ENCODE measurements around the gene USP31. TPM values are rescaled to one million over a fixed set of nuclear protein-coding genes. Genes with fewer than 3 reads are reported as not detected.
A peak's percentile ranks its signal among the peaks of the same experiment; 100 is the strongest.

USP31 gene
- total and polyA plus RNA-seq, 11 donors: 9.2 to 49.9 (median 23.8) TPM

- peaks cover 0 to 59% (median 22%) of the 10 kb centered on the region in 12 donors for H3K4me1 ChIP-seq
- H3K4me3 ChIP-seq: no peak overlapping the region
- no peak for ATAC-seq
- H3K27ac ChIP-seq: peak overlapping the region in 7 of 12 donors; percentile 5 to 80 (median 54)
- no peaks in the 10 kb centered on the region for H3K36me3 ChIP-seq
- DNase-seq: no peak
- intact Hi-C loops (cut with DNase I): loop anchor here in 1 of 10 donors (10.0 kb wide), 1 partner anchor 945 kb away; no protein-coding TSS in a partner anchor
- H3K9me3 ChIP-seq: peaks cover 0 to 39% (median 13%) of the 10 kb centered on the region in 12 donors
- 36 to 47% (median 40%) methylated on average over 2 of the region's 2 CpGs for WGBS, 4 donors
- TF ChIP-seq, protein P1, sequence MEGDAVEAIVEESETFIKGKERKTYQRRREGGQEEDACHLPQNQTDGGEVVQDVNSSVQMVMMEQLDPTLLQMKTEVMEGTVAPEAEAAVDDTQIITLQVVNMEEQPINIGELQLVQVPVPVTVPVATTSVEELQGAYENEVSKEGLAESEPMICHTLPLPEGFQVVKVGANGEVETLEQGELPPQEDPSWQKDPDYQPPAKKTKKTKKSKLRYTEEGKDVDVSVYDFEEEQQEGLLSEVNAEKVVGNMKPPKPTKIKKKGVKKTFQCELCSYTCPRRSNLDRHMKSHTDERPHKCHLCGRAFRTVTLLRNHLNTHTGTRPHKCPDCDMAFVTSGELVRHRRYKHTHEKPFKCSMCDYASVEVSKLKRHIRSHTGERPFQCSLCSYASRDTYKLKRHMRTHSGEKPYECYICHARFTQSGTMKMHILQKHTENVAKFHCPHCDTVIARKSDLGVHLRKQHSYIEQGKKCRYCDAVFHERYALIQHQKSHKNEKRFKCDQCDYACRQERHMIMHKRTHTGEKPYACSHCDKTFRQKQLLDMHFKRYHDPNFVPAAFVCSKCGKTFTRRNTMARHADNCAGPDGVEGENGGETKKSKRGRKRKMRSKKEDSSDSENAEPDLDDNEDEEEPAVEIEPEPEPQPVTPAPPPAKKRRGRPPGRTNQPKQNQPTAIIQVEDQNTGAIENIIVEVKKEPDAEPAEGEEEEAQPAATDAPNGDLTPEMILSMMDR (IDR thresholded peaks at IDR 0.05): no peak
- TF ChIP-seq POLR2A (IDR thresholded peaks at IDR 0.05): no peak
- H3K27me3 ChIP-seq: no peaks in the 10 kb centered on the region
Measured at GRCh38 chr16:23140107-23140506, 9.1 kb downstream of the USP31 start.

- Histone ChIP-seq H3K4me3 (no peak overlapping the region), H3K27ac (no peak overlapping the region), H3K36me3 (no peaks in the 10 kb centered on the region), H3K27me3 (no peaks in the 10 kb centered on the region), H3K9me3 (peaks cover 0 to 42% (median 13%) of the 10 kb centered on the region in 12 donors), H3K4me1 (peaks cover 0 to 55% (median 24%) of the 10 kb centered on the region in 12 donors)
- no peak for TF ChIP-seq POLR2A (IDR thresholded peaks at IDR 0.05)
- TF ChIP-seq, protein P1 (IDR thresholded peaks at IDR 0.05): no peak
- intact Hi-C loops (cut with DNase I): no loop called here
- no peak for DNase-seq
- WGBS, 4 donors: 84 to 87% (median 84%) methylated on average over 5 of the region's 5 CpGs
- ATAC-seq: no peak
Measured at GRCh38 chr16:23137818-23138217, 11.4 kb downstream of the USP31 start.

- TF ChIP-seq POLR2A (IDR thresholded peaks at IDR 0.05): no peak
- TF ChIP-seq, protein P1 (IDR thresholded peaks at IDR 0.05): no peak
- intact Hi-C loops (cut with DNase I): no loop called here
- DNase-seq: no peak
- ATAC-seq: no peak
- Histone ChIP-seq H3K27ac (no peak overlapping the region), H3K9me3 (peaks cover 0 to 42% (median 13%) of the 10 kb centered on the region in 12 donors), H3K27me3 (no peaks in the 10 kb centered on the region), H3K4me1 (peaks cover 5 to 55% (median 29%) of the 10 kb centered on the region in 12 donors), H3K36me3 (no peaks in the 10 kb centered on the region), H3K4me3 (no peak overlapping the region)
- 87 to 95% (median 91%) methylated on average over 2 of the region's 2 CpGs for WGBS, 4 donors
Measured at GRCh38 chr16:23137256-23137655, 12.0 kb downstream of the USP31 start.

DNA sequence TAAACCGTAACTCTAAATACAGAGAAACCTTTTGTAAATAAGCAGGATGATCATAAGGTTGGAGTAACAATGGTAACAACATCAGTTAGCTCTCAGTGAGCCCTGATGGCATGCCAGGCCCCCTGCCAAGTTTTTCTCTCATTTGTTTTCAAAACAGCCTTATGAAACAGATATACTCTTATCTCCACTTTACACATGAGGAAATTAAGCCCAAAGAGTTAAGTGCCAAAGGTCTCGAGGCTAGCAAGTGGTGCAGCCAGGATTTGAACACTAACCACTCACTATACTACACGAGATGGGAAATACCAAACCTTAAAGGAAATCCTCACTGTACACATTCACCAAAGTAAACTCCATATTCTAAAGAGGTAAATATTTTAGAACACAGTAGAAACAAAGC is 15.0 kb downstream of the USP31 start:
- peak in 4 of 5 donors; percentile 50 to 77 (median 66) for DNase-seq
- Histone ChIP-seq H3K36me3 (no peaks in the 10 kb centered on the region), H3K27me3 (no peaks in the 10 kb centered on the region), H3K9me3 (peaks cover 0 to 42% (median 13%) of the 10 kb centered on the region in 12 donors), H3K4me3 (no peak overlapping the region), H3K27ac (peak overlapping the region in 9 of 12 donors; percentile 13 to 90 (median 89)), H3K4me1 (peaks cover 10 to 54% (median 43%) of the 10 kb centered on the region in 12 donors)
- no peak for TF ChIP-seq POLR2A (IDR thresholded peaks at IDR 0.05)
- TF ChIP-seq, protein P1 (IDR thresholded peaks at IDR 0.05): no peak
- intact Hi-C loops (cut with DNase I): loop anchor here in 3 of 10 donors (5.0 kb wide), 1 partner anchor 62 kb away; no protein-coding TSS in a partner anchor
- ATAC-seq: peak; percentile 41 to 61 (median 54)
- 12 to 21% (median 19%) methylated on average over 3 of the region's 3 CpGs for WGBS, 4 donors
